GM18870 (cell line): ENCODE results near the gene PAF1.
A peak's percentile ranks its signal among the peaks of the same experiment; 100 is the strongest.
"Not testable (repeated sequence)": the region's sequence is repeated elsewhere in the genome, so short reads cannot be mapped to it uniquely, and the experiment has no call there.

ENCODE experiments used
- ATAC-seq: cut with Tn5 transposase; IDR thresholded peaks from one replicate; pipeline ENCODE4 v1.9.1; 2021; ENCODE audit warnings: moderate library complexity; ENCODE audit not compliant: unreplicated experiment

PAF1 gene

GRCh38 chr19:39356647-39357046 is 34.3 kb downstream of the PAF1 start:
- no peak for ATAC-seq

- no peak for ATAC-seq
Observed at GRCh38 chr19:39356073-39356472, 34.8 kb downstream of the PAF1 start.

- ATAC-seq: no peak
Observed at GRCh38 chr19:39355253-39355652, 35.7 kb downstream of the PAF1 start.

GRCh38 chr19:39352381-39353255 is 38.3 kb downstream of the PAF1 start:
- ATAC-seq: no peak

- peak; percentile 52 for ATAC-seq
Observed at GRCh38 chr19:39351537-39352064, 39.3 kb downstream of the PAF1 start.

GRCh38 chr19:39350156-39350555 is 40.8 kb downstream of the PAF1 start:
- ATAC-seq: no peak

- ATAC-seq: no peak
Observed at GRCh38 chr19:39349326-39349725, 41.6 kb downstream of the PAF1 start.

GRCh38 chr19:39347332-39348164 is 43.4 kb downstream of the PAF1 start:
- ATAC-seq: no peak

GRCh38 chr19:39345956-39346355 is 45.0 kb downstream of the PAF1 start:
- no peak for ATAC-seq

- no peak for ATAC-seq
Observed at GRCh38 chr19:39342647-39343305, 48.1 kb downstream of the PAF1 start.

- peak; percentile 85 for ATAC-seq
Observed at GRCh38 chr19:39341719-39342604, 48.9 kb downstream of the PAF1 start, which contains the start of gene SAMD4B. Gene SAMD4B, plus strand, starts transcription at chr19:39342421. Its CDS starts 14,473 bp downstream, at chr19:39356894.

- no peak for ATAC-seq
Observed at GRCh38 chr19:39341129-39341718, 49.7 kb downstream of the PAF1 start.

- not testable (repeated sequence) for ATAC-seq
Observed at GRCh38 chr19:39340156-39340555, 50.8 kb downstream of the PAF1 start.

GRCh38 chr19:39339674-39340073 is 51.2 kb downstream of the PAF1 start:
- ATAC-seq: no peak

GRCh38 chr19:39336483-39336882 is 54.4 kb downstream of the PAF1 start:
- no peak for ATAC-seq
